Stimulated activated CD4-positive, alpha-beta T cell treated with anti-CD3 and anti-CD28 coated beads, Interleukin-4, amount 100 ng/mL, for 48 hours (primary cell): ENCODE results near the gene NR1I3.

ENCODE experiments used
- DNase-seq, 2 donors: peaks; one replicate each; pipeline ENCODE4 v3.0.0-alpha.2; 2020; ENCODE audit warnings: low read depth in 2 of 2

The NR1I3 gene

GRCh38 chr1:161218301-161219077, 19.5 kb downstream of the NR1I3 start:
- no peak for DNase-seq

- no peak for DNase-seq
Observed at GRCh38 chr1:161217831-161218230, 20.2 kb downstream of the NR1I3 start.

- no peak for DNase-seq
Observed at GRCh38 chr1:161216945-161217712, 20.9 kb downstream of the NR1I3 start.

- no peak for DNase-seq
Observed at GRCh38 chr1:161215076-161215475, 22.9 kb downstream of the NR1I3 start, which contains the start of gene FCER1G. Gene FCER1G (plus strand): TSS chr1:161215295. CDS start chr1:161215322, 27 bp downstream.

GRCh38 chr1:161214369-161214768, 23.6 kb downstream of the NR1I3 start:
- DNase-seq: no peak

- DNase-seq: peak; percentile 69 to 70
Observed at GRCh38 chr1:161209790-161210409, 28.1 kb downstream of the NR1I3 start.

- no peak for DNase-seq
Observed at GRCh38 chr1:161207173-161207572, 30.8 kb downstream of the NR1I3 start.

- DNase-seq: no peak
Observed at GRCh38 chr1:161206411-161207140, 31.4 kb downstream of the NR1I3 start.

- DNase-seq: peak; percentile 87 to 91
Observed at GRCh38 chr1:161201836-161202712, 35.9 kb downstream of the NR1I3 start, which contains the start of gene NDUFS2. Gene NDUFS2 (plus strand): TSS chr1:161202367. CDS start chr1:161202386, 19 bp downstream.

- DNase-seq: no peak
Observed at GRCh38 chr1:161200992-161201835, 36.8 kb downstream of the NR1I3 start.

- no peak for DNase-seq
Observed at GRCh38 chr1:161200421-161200991, 37.5 kb downstream of the NR1I3 start.

- DNase-seq: no peak
Observed at GRCh38 chr1:161199506-161200139, 38.4 kb downstream of the NR1I3 start.

GRCh38 chr1:161198897-161199431, 39.0 kb downstream of the NR1I3 start, which contains the start of gene ADAMTS4:
Gene ADAMTS4 (minus strand): TSS chr1:161199054. CDS start chr1:161198627, 427 bp downstream.
- no peak for DNase-seq

GRCh38 chr1:161198194-161198896, 39.7 kb downstream of the NR1I3 start:
- DNase-seq: no peak

GRCh38 chr1:161197560-161198193, 40.3 kb downstream of the NR1I3 start:
- no peak for DNase-seq

- no peak for DNase-seq
Observed at GRCh38 chr1:161196521-161197451, 41.2 kb downstream of the NR1I3 start.
